K562 (cell line): ENCODE measurements around the gene RNF34. TPM values are rescaled to one million over a fixed set of nuclear protein-coding genes. Genes with fewer than 3 reads are reported as not detected.

Experiments
- ATAC-seq: fragments of 200-7000 bp; cut with Tn5 transposase; 3 replicates; pipeline ENCODE4 v1.9.1; 2020; ENCODE audit warnings: moderate library complexity
- BruUV-seq: library from RNA; stranded (reverse); fragments of 400-500 nt; replicated peaks from 2 replicates; lab custom pipeline; 2021; lab: Mats Ljungman, UMichigan
- CTCF ChIA-PET: fragments of 300-600 bp; formaldehyde crosslinking; extraction: SDS; loops from one replicate; lab custom pipeline; 2021; ENCODE audit warnings: low intra/inter-chr PET ratio; lab: Yijun Ruan, JAX
- POLR2A ChIA-PET: fragments of 300-600, 350-650 bp; sonication (Branson Sonifier 250); formaldehyde crosslinking; extraction: SDS; loops from one replicate; lab custom pipeline; 2021; ENCODE audit warnings: antibody characterized with exemption, inconsistent platforms; lab: Yijun Ruan, JAX
- DNase-seq, 4 experiments: peaks; one replicate each; pipeline versions ENCODE4 v3.0.0 to v3.0.0-alpha.2; 2011 to 2018; ENCODE audit warnings: low spot score in 3 of 4, mixed read lengths in 3 of 4; ENCODE audit errors: extremely low read depth in 1 of 4
- FAIRE-seq: peaks from 2 replicates; lab custom pipeline; 2011; peaks lifted over from hg19 to GRCh38; lab: Jason Lieb, UNC
- H2AFZ ChIP-seq: 2 replicates; pipeline ENCODE4 v1.6.0; 2011; ENCODE audit warnings: low read depth, low read length, control low read depth, inconsistent platforms
- H3K27ac ChIP-seq: fragments of 200-600 bp; 3 replicates; pipeline ENCODE4 v1.8.0; 2011; ENCODE audit warnings: low read depth, mild to moderate bottlenecking, control low read depth, inconsistent platforms, low read length, moderate library complexity, mixed read lengths; ENCODE audit errors: extremely low read depth
- H3K27me3 ChIP-seq, 2 experiments: fragments of 300-600 bp in 1 of 2; 2 replicates in 1 of 2; 3 replicates in 1 of 2; pipeline versions ENCODE4 v1.6.0 to v1.8.0; 2011; ENCODE audit warnings: inconsistent platforms in 2 of 2, low read length in 2 of 2, mild to moderate bottlenecking in 1 of 2, mixed read lengths in 1 of 2, moderate library complexity in 1 of 2; ENCODE audit not compliant: control insufficient read depth in 2 of 2, insufficient read depth in 2 of 2
- H3K36me3 ChIP-seq: fragments of 300-600 bp; 3 replicates; pipeline ENCODE4 v1.8.0; 2011; ENCODE audit warnings: mild to moderate bottlenecking, low read length, inconsistent platforms; ENCODE audit not compliant: control insufficient read depth, insufficient read depth
- H3K4me1 ChIP-seq, 2 experiments: fragments of 200-600 bp in 1 of 2; replicated peaks in 1 of 2; 2 replicates in 1 of 2; 3 replicates in 1 of 2; pipeline versions ENCODE4 v1.5.1 to v1.8.0; 2011; ENCODE audit warnings: inconsistent platforms in 2 of 2, low read length in 2 of 2, mild to moderate bottlenecking in 1 of 2, mixed read lengths in 1 of 2, moderate library complexity in 1 of 2; ENCODE audit not compliant: control insufficient read depth in 2 of 2, insufficient read depth in 2 of 2
- H3K4me2 ChIP-seq: 2 replicates; pipeline ENCODE4 v1.6.1; 2011; ENCODE audit warnings: low read length, control low read depth, inconsistent platforms, mixed read lengths; ENCODE audit not compliant: insufficient read depth
- H3K4me3 ChIP-seq: fragments of 200-600 bp; sonication (generic), shearing (Covaris generic); 2 replicates; pipeline ENCODE4 v1.5.1; 2016; ENCODE audit warnings: control low read depth, inconsistent platforms
- H3K79me2 ChIP-seq: fragments of 200-600 bp; 3 replicates; pipeline ENCODE4 v1.8.0; 2011; ENCODE audit warnings: low read length, inconsistent platforms; ENCODE audit not compliant: control insufficient read depth, insufficient read depth
- H3K9ac ChIP-seq, 2 experiments: 2 replicates each; pipeline versions ENCODE4 v1.6.0 to v1.6.1; 2011; ENCODE audit warnings: low read depth in 2 of 2, low read length in 2 of 2, control low read depth in 1 of 2, inconsistent platforms in 1 of 2, mild to moderate bottlenecking in 1 of 2, mixed read lengths in 1 of 2; ENCODE audit not compliant: insufficient read depth in 1 of 2
- H3K9me1 ChIP-seq: one replicate; pipeline ENCODE4 v1.6.0; 2011; ENCODE audit warnings: inconsistent platforms, mild to moderate bottlenecking, low read length, moderate library complexity; ENCODE audit not compliant: control insufficient read depth, insufficient read depth
- H3K9me3 ChIP-seq: replicated peaks from 2 replicates; pipeline ENCODE4 v1.5.1; 2011; ENCODE audit warnings: low read depth, low read length, inconsistent platforms; ENCODE audit not compliant: control insufficient read depth, insufficient read depth
- H4K20me1 ChIP-seq: replicated peaks from 2 replicates; pipeline ENCODE4 v1.6.1; 2011; ENCODE audit warnings: low read length, inconsistent platforms, mixed read lengths; ENCODE audit not compliant: control insufficient read depth, insufficient read depth
- ATF6 ChIP-seq: sonication (generic); formaldehyde crosslinking; IDR thresholded peaks from 2 replicates; pipeline ENCODE4 v1.4.0; 2020; ENCODE audit warnings: mild to moderate bottlenecking, missing genetic modification reagents
- BRD4 ChIP-seq: fragments of 200-600 bp; sonication (generic); IDR thresholded peaks from 2 replicates; pipeline ENCODE4 v1.6.1; 2017; ENCODE audit warnings: inconsistent platforms
- KHSRP ChIP-seq: fragments of 450-650 bp; IDR thresholded peaks from 2 replicates; pipeline ENCODE4 v1.6.1; 2017
- NR4A1 ChIP-seq, 2 experiments: fragments of 250-450 bp in 1 of 2; fragments of 450-650 bp in 1 of 2; sonication (Bioruptor Pico) in 1 of 2; IDR thresholded peaks; 2 replicates each; pipeline versions ENCODE4 v1.4.0 to v1.6.1; 2016 to 2020; ENCODE audit warnings: mild to moderate bottlenecking in 2 of 2, missing compliant biosample characterization in 1 of 2, missing genetic modification characterization in 1 of 2, moderate library complexity in 1 of 2
- PHF20 ChIP-seq: fragments of 450-650 bp; IDR thresholded peaks from 2 replicates; pipeline ENCODE4 v1.6.1; 2018; ENCODE audit not compliant: partially characterized antibody
- WGBS: fragments of 100-300 bp; shearing (Covaris generic); methylation state at CpG from one replicate; pipeline ENCODE4 v1.1.6; 2016; ENCODE audit warnings: low coverage, mixed read lengths; ENCODE audit not compliant: insufficient coverage; ENCODE audit errors: missing lambda C conversion rate; 5-methylcytosine and 5-hydroxymethylcytosine counted together
- in situ Hi-C: fragments of 300-500 bp; cut with MboI; formaldehyde crosslinking; loops from 4 replicates; pipeline ENCODE4 v1.15.0; 2018; ENCODE audit warnings: inconsistent platforms, mixed read lengths
- intact Hi-C: fragments of 100-400 bp; cut with micrococcal nuclease; formaldehyde crosslinking; loops from 2 replicates; pipeline ENCODE4 v1.14.2; 2022
- polyA plus RNA-seq, 8 experiments: library from polyadenylated mRNA; depleted of rRNA in 4 of 8; stranded (reverse) in 5 of 8; unstranded in 3 of 8; fragments of >200 nt; fragmentation: Nextera tagmentation in 2 of 8; fragmentation: Illumina TruSeq in 1 of 8; extraction: Ambion mirVana in 2 of 8; extraction: Trizol in 1 of 8; gene quantifications; 2 replicates each; pipeline versions ENCODE4 v1.2.1 to v1.2.3, GENCODE V29; 2011 to 2014; ENCODE audit warnings: inconsistent platforms in 1 of 8, missing spikeins in 1 of 8
- total RNA-seq, 7 experiments: library from RNA; depleted of rRNA in 6 of 7; stranded (reverse); fragments of >200 nt in 6 of 7; fragmentation: Illumina TruSeq in 2 of 7; extraction: Trizol in 2 of 7; gene quantifications; 2 replicates each; pipeline versions ENCODE4 v1.2.1 to v1.2.3, GENCODE V29; 2011 to 2021; ENCODE audit warnings: low replicate concordance in 1 of 7

Gene RNF34
- total and polyA plus RNA-seq, 9 of the 15 experiments (the other 6 are each of a cell fraction or from before 2014, with no cell fraction given): 41.7 to 88.9 (median 54.1) TPM

DNA sequence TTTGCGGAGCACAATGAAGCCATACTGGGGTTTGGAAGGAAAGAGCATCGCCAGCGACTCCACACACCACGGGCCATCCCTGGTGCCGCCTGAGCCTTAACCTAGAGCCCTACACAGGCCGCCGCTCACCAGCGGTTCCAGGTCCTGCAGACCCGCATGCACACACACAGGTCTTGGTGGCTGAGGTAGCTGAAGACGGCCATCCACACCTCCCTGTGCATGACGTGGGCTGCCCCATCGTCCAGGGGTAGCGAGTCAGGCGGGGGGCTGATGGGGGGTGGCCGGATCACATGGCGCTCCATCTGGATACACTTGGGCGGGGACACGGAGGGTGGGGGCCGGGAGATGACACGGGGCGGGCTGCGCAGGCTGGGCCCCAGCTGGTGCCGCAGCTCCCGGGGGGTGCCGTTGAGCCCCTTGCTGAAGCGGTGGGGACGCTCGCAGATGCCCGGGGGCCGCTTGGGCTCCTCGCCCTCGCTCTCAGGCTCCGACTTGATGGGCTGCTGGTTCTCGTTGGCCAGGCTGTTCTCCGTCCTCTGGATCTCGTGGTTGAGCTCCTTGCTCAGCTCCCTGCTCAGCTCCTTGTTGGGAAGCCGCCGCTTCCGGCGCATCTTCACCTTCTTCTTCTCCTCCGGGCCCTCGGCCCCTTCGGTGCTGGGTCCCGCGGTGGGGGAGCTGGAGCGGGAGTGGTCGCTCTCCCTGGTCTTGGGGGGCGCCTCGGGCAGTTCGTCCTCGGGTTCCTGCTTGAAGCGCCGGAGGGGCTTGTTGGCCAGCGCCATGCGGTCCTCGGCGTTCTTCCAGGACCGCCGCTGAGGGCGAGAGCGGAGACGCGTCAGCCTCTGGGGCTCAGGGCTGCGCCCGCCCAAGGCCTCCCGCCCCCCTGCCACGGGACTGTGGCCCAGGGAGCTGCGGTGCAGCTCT, 42.4 kb downstream of the RNF34 start:
- Histone ChIP-seq H3K4me3 (no peak overlapping the region), H3K4me2 (no peak overlapping the region), H3K27me3 (no peaks in the 10 kb centered on the region), H3K4me1 (peaks cover 0 to 26% of the 10 kb centered on the region in 2 experiments; a peak in 2 of 5 replicates), H4K20me1 (0 out of 2 replicates have a peak, but pooled peaks cover 6% of the 10 kb centered on the region), H3K9ac (no peak overlapping the region; a peak in 1 of 4 replicates), H3K79me2 (no peaks in the 10 kb centered on the region), H2AFZ (no peak overlapping the region)
- intact Hi-C loops: loop anchor here (2.0 kb wide), 1 partner anchor 107 kb away; no protein-coding TSS in a partner anchor
- 96% methylated on average over 37 of the region's 68 CpGs for WGBS
- in situ Hi-C loops: no loop called here
- no TSS peak for BruUV-seq
- no peak for DNase-seq
- no peak for FAIRE-seq
- TF ChIP-seq PHF20 (no peak), BRD4 (no peak), ATF6 (CRISPR knock-in tag) (no peak), KHSRP (no peak), NR4A1 (CRISPR knock-in tag; IDR thresholded peaks at IDR 0.05) (no peak), NR4A1 (tag; IDR thresholded peaks at IDR 0.05) (no peak)
- TF ChIP-seq, all 486 proteins: peak for 0
- ChIA-PET CTCF (interaction anchor here (1.1 to 1.7 kb wide), 3 partner anchors 107 to 381 kb away, joined by 3 to 11 read pairs (median 5); no protein-coding TSS in a partner anchor), POLR2A (interaction anchor here (0.6 to 1.5 kb wide), 5 partner anchors 7 to 89 kb away, joined by 3 to 4 read pairs (median 3); no protein-coding TSS in a partner anchor)
- peaks cover 88% of the 10 kb centered on the region; the same call in 2 of the 3 replicates for H3K36me3 ChIP-seq
- H3K9me1 ChIP-seq: no peaks in the 10 kb centered on the region
- no peak for ATAC-seq
- no peaks in the 10 kb centered on the region for H3K9me3 ChIP-seq
- H3K27ac ChIP-seq: no peak overlapping the region
